ENCODE results near the gene SCIN.

DNA sequence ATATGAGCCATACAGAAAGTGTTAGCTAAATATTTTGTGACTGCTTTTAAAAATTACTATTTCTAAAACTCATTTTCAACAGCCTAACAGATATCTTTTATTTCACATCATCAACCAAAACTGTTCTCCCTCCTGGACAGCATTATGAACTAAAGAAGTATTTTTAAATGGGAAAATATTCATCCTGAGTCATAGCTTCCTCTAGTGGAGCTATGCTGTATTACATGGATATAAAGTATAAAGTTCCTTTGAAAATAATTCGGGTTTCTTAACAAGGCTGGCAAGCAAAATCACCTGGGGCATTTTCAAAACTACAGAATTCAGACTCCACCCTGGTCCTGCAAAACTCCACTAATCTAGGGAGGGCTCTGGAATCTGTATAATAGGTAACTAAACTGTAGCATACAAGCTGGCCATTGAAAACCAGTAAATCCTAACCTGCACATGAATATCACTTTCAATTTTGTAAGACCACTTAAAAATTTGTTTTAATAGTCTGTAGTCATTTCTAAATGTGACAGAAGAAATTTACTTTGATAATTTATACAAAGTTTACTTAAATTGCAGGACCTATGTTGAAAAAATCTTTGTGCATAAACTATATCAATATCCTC lies 53.5 kb downstream of the SCIN start:
- no peak for TF ChIP-seq GATA2 (IDR thresholded peaks at IDR 0.05; ENCODE audit: low read depth, low read length)
- TF ChIP-seq GATA3 (IDR thresholded peaks at IDR 0.05; ENCODE audit: low read depth, low read length) = no peak

All from SH-SY5Y (cell line).